PFSK-1 (cell line): ENCODE results near the gene ZBED4.

Source experiments
- FOXP2 ChIP-seq: optimal IDR thresholded peaks from 2 replicates; pipeline ENCODE3; 2011; ENCODE audit warnings: borderline replicate concordance, control low read depth, inconsistent platforms; ENCODE audit not compliant: insufficient read depth; ENCODE audit errors: extremely low read length, extremely low read depth
- POLR2AphosphoS5 ChIP-seq: IDR thresholded peaks from 2 replicates; pipeline ENCODE4 v1.6.1; 2012; ENCODE audit warnings: low read depth, mild to moderate bottlenecking, control low read depth, low read length, moderate library complexity
- REST ChIP-seq, 2 experiments: IDR thresholded peaks; 2 replicates each; pipeline versions ENCODE4 v1.6.1 to v1.8.0; 2011 to 2012; ENCODE audit warnings: low read depth in 2 of 2, low read length in 2 of 2, control low read depth in 1 of 2, inconsistent platforms in 1 of 2, mild to moderate bottlenecking in 1 of 2, moderate library complexity in 1 of 2; ENCODE audit not compliant: insufficient read depth in 1 of 2
- SIN3A ChIP-seq: IDR thresholded peaks from 2 replicates; pipeline ENCODE4 v1.6.1; 2012; ENCODE audit warnings: mild to moderate bottlenecking, low read length, moderate library complexity, borderline replicate concordance; ENCODE audit not compliant: insufficient read depth
- TAF1 ChIP-seq: IDR thresholded peaks from 2 replicates; pipeline ENCODE4 v1.6.1; 2012; ENCODE audit warnings: low read length, control low read depth, borderline replicate concordance; ENCODE audit not compliant: insufficient read depth

The ZBED4 gene

GRCh38 chr22:49906799-49907290 is 53.2 kb downstream of the ZBED4 start:
- TF ChIP-seq TAF1 (no peak), FOXP2 (no peak), SIN3A (no peak), REST (IDR thresholded peaks at IDR 0.05; ENCODE audit: insufficient read depth in 1 of 2, low read depth in 2 of 2, low read length in 2 of 2) (no peak), POLR2AphosphoS5 (no peak)

GRCh38 chr22:49907807-49908206 is 54.2 kb downstream of the ZBED4 start:
- no peak for TF ChIP-seq TAF1
- TF ChIP-seq SIN3A: no peak
- no peak for TF ChIP-seq FOXP2
- no peak for TF ChIP-seq POLR2AphosphoS5
- no peak for TF ChIP-seq REST (IDR thresholded peaks at IDR 0.05; ENCODE audit: insufficient read depth in 1 of 2, low read depth in 2 of 2, low read length in 2 of 2)

- TF ChIP-seq TAF1 (no peak), SIN3A (no peak), REST (IDR thresholded peaks at IDR 0.05; ENCODE audit: insufficient read depth in 1 of 2, low read depth in 2 of 2, low read length in 2 of 2) (no peak), FOXP2 (no peak), POLR2AphosphoS5 (no peak)
Measured at GRCh38 chr22:49909476-49910205, 56.0 kb downstream of the ZBED4 start.

GRCh38 chr22:49910229-49911155 is 56.8 kb downstream of the ZBED4 start:
- TF ChIP-seq REST (IDR thresholded peaks at IDR 0.05; ENCODE audit: insufficient read depth in 1 of 2, low read depth in 2 of 2, low read length in 2 of 2): no peak
- TF ChIP-seq TAF1: no peak
